ENCODE results near the gene ARRB1.

DNA sequence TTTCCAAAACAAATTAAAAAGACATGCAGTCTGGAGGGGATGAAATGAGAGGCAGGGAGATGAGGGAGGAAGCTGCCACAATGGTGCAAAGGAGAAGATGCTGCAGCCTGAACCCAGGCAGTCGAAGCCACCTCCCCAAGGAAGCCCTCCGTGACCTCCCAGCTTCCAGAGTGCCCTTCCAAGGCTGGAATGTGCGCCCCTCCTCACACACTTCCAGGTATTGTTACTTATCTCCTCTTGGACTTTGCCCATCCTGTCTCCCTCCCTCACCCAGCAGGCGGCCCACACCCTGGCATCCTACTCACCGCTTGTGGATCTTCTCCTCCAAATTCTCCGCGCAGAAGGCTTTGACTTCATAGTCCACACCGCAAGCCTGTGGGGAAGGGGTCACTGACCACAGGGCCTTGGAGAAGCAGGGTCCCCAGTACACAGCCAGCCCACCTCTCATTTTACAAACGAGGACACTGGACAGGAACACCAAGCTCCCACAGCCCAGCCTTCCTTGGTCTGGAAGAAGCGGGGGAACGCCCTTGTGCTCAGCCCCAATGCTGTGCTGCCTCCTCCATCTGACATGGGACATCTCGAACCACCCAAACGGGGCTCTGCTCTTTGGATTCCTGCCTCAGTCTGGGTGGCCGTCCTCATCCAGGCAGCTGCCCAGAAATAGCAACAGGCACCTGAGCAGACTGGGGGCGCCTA lies 70.5 kb downstream of the ARRB1 start:
- TF ChIP-seq AHR (CRISPR knock-in tag; IDR thresholded peaks at IDR 0.05) (no peak), ZNF3 (CRISPR knock-in tag; IDR thresholded peaks at IDR 0.05) (no peak)
- TF ChIP-seq, protein P1, sequence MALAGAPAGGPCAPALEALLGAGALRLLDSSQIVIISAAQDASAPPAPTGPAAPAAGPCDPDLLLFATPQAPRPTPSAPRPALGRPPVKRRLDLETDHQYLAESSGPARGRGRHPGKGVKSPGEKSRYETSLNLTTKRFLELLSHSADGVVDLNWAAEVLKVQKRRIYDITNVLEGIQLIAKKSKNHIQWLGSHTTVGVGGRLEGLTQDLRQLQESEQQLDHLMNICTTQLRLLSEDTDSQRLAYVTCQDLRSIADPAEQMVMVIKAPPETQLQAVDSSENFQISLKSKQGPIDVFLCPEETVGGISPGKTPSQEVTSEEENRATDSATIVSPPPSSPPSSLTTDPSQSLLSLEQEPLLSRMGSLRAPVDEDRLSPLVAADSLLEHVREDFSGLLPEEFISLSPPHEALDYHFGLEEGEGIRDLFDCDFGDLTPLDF (CRISPR knock-in tag; IDR thresholded peaks at IDR 0.05): no peak
